ENCODE results near the gene MPZL2. TPM values are rescaled to one million over a fixed set of nuclear protein-coding genes. Genes with fewer than 3 reads are reported as not detected.

The MPZL2 gene
- total RNA-seq, 1 experiment from 2014 or later, result 69.9 TPM

- Histone ChIP-seq H3K4me1 (peaks cover 80% of the 10 kb centered on the region), H3K4me3 (ENCODE audit: low read depth, low read length) (no peak overlapping the region), H3K27me3 (replicated peaks; ENCODE audit: control insufficient read depth, insufficient read depth, low read length) (no peaks in the 10 kb centered on the region), H3K9me3 (no peaks in the 10 kb centered on the region), H3K36me3 (ENCODE audit: control insufficient read depth, insufficient read depth, low read length) (no peaks in the 10 kb centered on the region)
- peak overlapping the region; percentile 67 for H3K27ac Mint-ChIP-seq (ENCODE audit: unreplicated experiment)
- peaks cover 12% of the 10 kb centered on the region for H3K36me3 Mint-ChIP-seq (ENCODE audit: insufficient read depth, unreplicated experiment)
- TF ChIP-seq CTCF (IDR thresholded peaks at IDR 0.05; ENCODE audit: insufficient read depth in 1 of 2, low read depth in 1 of 2, low read length in 1 of 2, severe bottlenecking in 1 of 2, unreplicated experiment in 1 of 2), result peak in 1 of 2 experiments; percentile 58
- BruUV-seq (replicated peaks), result no TSS peak
- intact Hi-C loops (cut with micrococcal nuclease; ENCODE audit: unreplicated experiment), result loop anchor here (1.0 kb wide), 7 partner anchors 10 to 109 kb away; partner anchors contain the start of genes MPZL2 and MPZL3
- H3K4me1 Mint-ChIP-seq (ENCODE audit: low read depth, unreplicated experiment), result peaks cover 54% of the 10 kb centered on the region
- ChIA-PET POLR2A (interaction anchor here (0.7 to 2.0 kb wide), 8 partner anchors 8 to 100 kb away, joined by 3 to 16 read pairs (median 8); partner anchors contain the start of genes MPZL2 and MPZL3), CTCF (interaction anchor here (0.8 to 2.9 kb wide), 12 partner anchors 10 to 63 kb away, joined by 3 to 75 read pairs (median 6); partner anchors contain the start of genes MPZL2 and MPZL3)
- no peaks in the 10 kb centered on the region for H3K27me3 Mint-ChIP-seq (ENCODE audit: insufficient read depth, unreplicated experiment)
- DNase-seq, result peak; percentile 97 to 98
- H3K4me3 Mint-ChIP-seq (ENCODE audit: unreplicated experiment), result peak overlapping the region; percentile 64
- no peaks in the 10 kb centered on the region for H3K9me3 Mint-ChIP-seq (ENCODE audit: unreplicated experiment)
These were observed 51.9 kb downstream of the MPZL2 start for GRCh38 chr11:118212131-118212725.

- CTCF ChIA-PET, result interaction anchor here (0.9 to 2.9 kb wide), 5 partner anchors 9 to 64 kb away, joined by 4 to 75 read pairs (median 7); partner anchors contain the start of gene MPZL2
- Mint-ChIP-seq H3K9me3 (ENCODE audit: unreplicated experiment) (no peaks in the 10 kb centered on the region), H3K27ac (ENCODE audit: unreplicated experiment) (peak overlapping the region; percentile 67), H3K27me3 (ENCODE audit: insufficient read depth, unreplicated experiment) (no peaks in the 10 kb centered on the region), H3K36me3 (ENCODE audit: insufficient read depth, unreplicated experiment) (peaks cover 12% of the 10 kb centered on the region), H3K4me1 (ENCODE audit: low read depth, unreplicated experiment) (peaks cover 53% of the 10 kb centered on the region), H3K4me3 (ENCODE audit: unreplicated experiment) (no peak overlapping the region)
- peaks cover 78% of the 10 kb centered on the region for H3K4me1 ChIP-seq
- no peak overlapping the region for H3K4me3 ChIP-seq (ENCODE audit: low read depth, low read length)
- POLR2A ChIA-PET, result interaction anchor here (0.9 to 2.0 kb wide), 5 partner anchors 8 to 53 kb away, joined by 3 to 16 read pairs (median 13); partner anchors contain the start of genes MPZL2 and MPZL3
- intact Hi-C loops (cut with micrococcal nuclease; ENCODE audit: unreplicated experiment), result no loop called here
- no TSS peak for BruUV-seq (replicated peaks)
- no peaks in the 10 kb centered on the region for H3K9me3 ChIP-seq
- H3K36me3 ChIP-seq (ENCODE audit: control insufficient read depth, insufficient read depth, low read length), result no peaks in the 10 kb centered on the region
- no peak for DNase-seq
- no peaks in the 10 kb centered on the region for H3K27me3 ChIP-seq (replicated peaks; ENCODE audit: control insufficient read depth, insufficient read depth, low read length)
- TF ChIP-seq CTCF (IDR thresholded peaks at IDR 0.05; ENCODE audit: insufficient read depth in 1 of 2, low read depth in 1 of 2, low read length in 1 of 2, severe bottlenecking in 1 of 2, unreplicated experiment in 1 of 2), result no peak
These were observed 53.1 kb downstream of the MPZL2 start for GRCh38 chr11:118211006-118211405.

GRCh38 chr11:118210323-118210722 lies 53.8 kb downstream of the MPZL2 start:
- no TSS peak for BruUV-seq (replicated peaks)
- H3K9me3 ChIP-seq, result no peaks in the 10 kb centered on the region
- Mint-ChIP-seq H3K4me3 (ENCODE audit: unreplicated experiment) (no peak overlapping the region), H3K27me3 (ENCODE audit: insufficient read depth, unreplicated experiment) (no peaks in the 10 kb centered on the region), H3K27ac (ENCODE audit: unreplicated experiment) (peak overlapping the region; percentile 67), H3K36me3 (ENCODE audit: insufficient read depth, unreplicated experiment) (peaks cover 12% of the 10 kb centered on the region), H3K4me1 (ENCODE audit: low read depth, unreplicated experiment) (peaks cover 60% of the 10 kb centered on the region), H3K9me3 (ENCODE audit: unreplicated experiment) (no peaks in the 10 kb centered on the region)
- peaks cover 78% of the 10 kb centered on the region for H3K4me1 ChIP-seq
- H3K4me3 ChIP-seq (ENCODE audit: low read depth, low read length), result no peak overlapping the region
- ChIA-PET CTCF (interaction anchor here (2.9 kb wide), 1 partner anchor 12 kb away, joined by 75 read pairs; no protein-coding TSS in a partner anchor), POLR2A (no interaction called here)
- H3K36me3 ChIP-seq (ENCODE audit: control insufficient read depth, insufficient read depth, low read length), result no peaks in the 10 kb centered on the region
- H3K27me3 ChIP-seq (replicated peaks; ENCODE audit: control insufficient read depth, insufficient read depth, low read length), result no peaks in the 10 kb centered on the region
- TF ChIP-seq CTCF (IDR thresholded peaks at IDR 0.05; ENCODE audit: insufficient read depth in 1 of 2, low read depth in 1 of 2, low read length in 1 of 2, severe bottlenecking in 1 of 2, unreplicated experiment in 1 of 2), result no peak
- intact Hi-C loops (cut with micrococcal nuclease; ENCODE audit: unreplicated experiment), result no loop called here
- DNase-seq, result no peak
